ES-I3 (cell line): ENCODE measurements around the gene CRELD2.

Experiments used
- H3K36me3 ChIP-seq: 2 replicates; pipeline ENCODE4 v1.6.1; 2013; ENCODE audit warnings: mild to moderate bottlenecking, low read length, control low read depth, moderate library complexity; ENCODE audit not compliant: insufficient read depth
- H3K4me1 ChIP-seq: 2 replicates; pipeline ENCODE4 v1.6.1; 2013; ENCODE audit warnings: mild to moderate bottlenecking, control low read depth, low read length; ENCODE audit not compliant: insufficient read depth
- H3K9ac ChIP-seq: 2 replicates; pipeline ENCODE4 v1.6.1; 2013; ENCODE audit warnings: low read depth, mild to moderate bottlenecking, low read length, moderate library complexity
- H3K9me3 ChIP-seq: 2 replicates; pipeline ENCODE4 v1.6.1; 2013; ENCODE audit warnings: mild to moderate bottlenecking, low read length, moderate library complexity; ENCODE audit not compliant: control insufficient read depth, insufficient read depth

Gene CRELD2

GRCh38 chr22:49925525-49926128, 7.2 kb downstream of the CRELD2 start:
- Histone ChIP-seq H3K9ac (no peak overlapping the region), H3K36me3 (no peaks in the 10 kb centered on the region; the same call in 1 of the 2 replicates), H3K4me1 (no peaks in the 10 kb centered on the region)

GRCh38 chr22:49926916-49927315, 8.5 kb downstream of the CRELD2 start:
- H3K4me1 ChIP-seq, result no peaks in the 10 kb centered on the region
- no peak overlapping the region for H3K9ac ChIP-seq

More at GRCh38 chr22:49925525-49926128, 7.2 kb downstream of the CRELD2 start:
- H3K9me3 ChIP-seq, result no peaks in the 10 kb centered on the region

GRCh38 chr22:49927483-49928184, 9.2 kb downstream of the CRELD2 start:
- no peaks in the 10 kb centered on the region; the same call in 1 of the 2 replicates for H3K36me3 ChIP-seq
- H3K9me3 ChIP-seq, result no peaks in the 10 kb centered on the region
- H3K4me1 ChIP-seq, result no peaks in the 10 kb centered on the region
- no peak overlapping the region for H3K9ac ChIP-seq

More at GRCh38 chr22:49926916-49927315, 8.5 kb downstream of the CRELD2 start:
- Histone ChIP-seq H3K9me3 (no peaks in the 10 kb centered on the region), H3K36me3 (no peaks in the 10 kb centered on the region; the same call in 1 of the 2 replicates)

- Histone ChIP-seq H3K9me3 (no peaks in the 10 kb centered on the region), H3K4me1 (no peaks in the 10 kb centered on the region), H3K36me3 (no peaks in the 10 kb centered on the region; the same call in 1 of the 2 replicates), H3K9ac (no peak overlapping the region)
These were observed 9.7 kb downstream of the CRELD2 start for GRCh38 chr22:49928185-49928495.

GRCh38 chr22:49928555-49929210, 10.2 kb downstream of the CRELD2 start:
- Histone ChIP-seq H3K4me1 (no peaks in the 10 kb centered on the region), H3K9ac (no peak overlapping the region)

GRCh38 chr22:49929211-49929979, 11.0 kb downstream of the CRELD2 start:
- Histone ChIP-seq H3K4me1 (no peaks in the 10 kb centered on the region; the same call in 1 of the 2 replicates), H3K9ac (no peak overlapping the region; the same call in 1 of the 2 replicates), H3K36me3 (no peaks in the 10 kb centered on the region; the same call in 1 of the 2 replicates), H3K9me3 (no peaks in the 10 kb centered on the region)

More at GRCh38 chr22:49928555-49929210, 10.2 kb downstream of the CRELD2 start:
- no peaks in the 10 kb centered on the region; the same call in 1 of the 2 replicates for H3K36me3 ChIP-seq
- no peaks in the 10 kb centered on the region for H3K9me3 ChIP-seq

GRCh38 chr22:49929994-49930575, 11.7 kb downstream of the CRELD2 start:
- Histone ChIP-seq H3K9ac (no peak overlapping the region), H3K9me3 (no peaks in the 10 kb centered on the region)

GRCh38 chr22:49930596-49931412, 12.4 kb downstream of the CRELD2 start:
- no peaks in the 10 kb centered on the region for H3K36me3 ChIP-seq
- no peak overlapping the region for H3K9ac ChIP-seq
- no peaks in the 10 kb centered on the region; the same call in 1 of the 2 replicates for H3K4me1 ChIP-seq
- H3K9me3 ChIP-seq, result no peaks in the 10 kb centered on the region

More at GRCh38 chr22:49929994-49930575, 11.7 kb downstream of the CRELD2 start:
- no peaks in the 10 kb centered on the region; the same call in 1 of the 2 replicates for H3K36me3 ChIP-seq
- H3K4me1 ChIP-seq, result no peaks in the 10 kb centered on the region; the same call in 1 of the 2 replicates

GRCh38 chr22:49933236-49934159, 15.1 kb downstream of the CRELD2 start:
- H3K9me3 ChIP-seq, result no peaks in the 10 kb centered on the region
- no peaks in the 10 kb centered on the region for H3K36me3 ChIP-seq
- no peak overlapping the region for H3K9ac ChIP-seq
- peaks cover 12% of the 10 kb centered on the region; the same call in 1 of the 2 replicates for H3K4me1 ChIP-seq

- Histone ChIP-seq H3K4me1 (peaks cover 12% of the 10 kb centered on the region; the same call in 1 of the 2 replicates), H3K9me3 (no peaks in the 10 kb centered on the region), H3K36me3 (no peaks in the 10 kb centered on the region), H3K9ac (peak overlapping the region; percentile 39)
These were observed 15.9 kb downstream of the CRELD2 start for GRCh38 chr22:49934160-49934890.

GRCh38 chr22:49934891-49935557, 16.6 kb downstream of the CRELD2 start:
- Histone ChIP-seq H3K9me3 (no peaks in the 10 kb centered on the region), H3K4me1 (peaks cover 12% of the 10 kb centered on the region; the same call in 1 of the 2 replicates), H3K9ac (peak overlapping the region; percentile 39), H3K36me3 (no peaks in the 10 kb centered on the region)
